GM12874 (cell line): Measurements from ENCODE around the gene AGXT2.

ENCODE experiments used
- TF ChIP-seq, protein P1 (sequence below): IDR thresholded peaks from 2 replicates; pipeline ENCODE4 v1.5.1; 2011; ENCODE audit warnings: low read depth, mild to moderate bottlenecking, control low read depth, low read length, moderate library complexity; ENCODE audit not compliant: insufficient read depth

The AGXT2 gene

GRCh38 chr5:34967540-34967939 is 80.2 kb downstream of the AGXT2 start:
- TF ChIP-seq, protein P1, sequence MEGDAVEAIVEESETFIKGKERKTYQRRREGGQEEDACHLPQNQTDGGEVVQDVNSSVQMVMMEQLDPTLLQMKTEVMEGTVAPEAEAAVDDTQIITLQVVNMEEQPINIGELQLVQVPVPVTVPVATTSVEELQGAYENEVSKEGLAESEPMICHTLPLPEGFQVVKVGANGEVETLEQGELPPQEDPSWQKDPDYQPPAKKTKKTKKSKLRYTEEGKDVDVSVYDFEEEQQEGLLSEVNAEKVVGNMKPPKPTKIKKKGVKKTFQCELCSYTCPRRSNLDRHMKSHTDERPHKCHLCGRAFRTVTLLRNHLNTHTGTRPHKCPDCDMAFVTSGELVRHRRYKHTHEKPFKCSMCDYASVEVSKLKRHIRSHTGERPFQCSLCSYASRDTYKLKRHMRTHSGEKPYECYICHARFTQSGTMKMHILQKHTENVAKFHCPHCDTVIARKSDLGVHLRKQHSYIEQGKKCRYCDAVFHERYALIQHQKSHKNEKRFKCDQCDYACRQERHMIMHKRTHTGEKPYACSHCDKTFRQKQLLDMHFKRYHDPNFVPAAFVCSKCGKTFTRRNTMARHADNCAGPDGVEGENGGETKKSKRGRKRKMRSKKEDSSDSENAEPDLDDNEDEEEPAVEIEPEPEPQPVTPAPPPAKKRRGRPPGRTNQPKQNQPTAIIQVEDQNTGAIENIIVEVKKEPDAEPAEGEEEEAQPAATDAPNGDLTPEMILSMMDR, result no peak

GRCh38 chr5:34959323-34959722 is 88.4 kb downstream of the AGXT2 start:
- TF ChIP-seq, protein P1, result no peak

DNA sequence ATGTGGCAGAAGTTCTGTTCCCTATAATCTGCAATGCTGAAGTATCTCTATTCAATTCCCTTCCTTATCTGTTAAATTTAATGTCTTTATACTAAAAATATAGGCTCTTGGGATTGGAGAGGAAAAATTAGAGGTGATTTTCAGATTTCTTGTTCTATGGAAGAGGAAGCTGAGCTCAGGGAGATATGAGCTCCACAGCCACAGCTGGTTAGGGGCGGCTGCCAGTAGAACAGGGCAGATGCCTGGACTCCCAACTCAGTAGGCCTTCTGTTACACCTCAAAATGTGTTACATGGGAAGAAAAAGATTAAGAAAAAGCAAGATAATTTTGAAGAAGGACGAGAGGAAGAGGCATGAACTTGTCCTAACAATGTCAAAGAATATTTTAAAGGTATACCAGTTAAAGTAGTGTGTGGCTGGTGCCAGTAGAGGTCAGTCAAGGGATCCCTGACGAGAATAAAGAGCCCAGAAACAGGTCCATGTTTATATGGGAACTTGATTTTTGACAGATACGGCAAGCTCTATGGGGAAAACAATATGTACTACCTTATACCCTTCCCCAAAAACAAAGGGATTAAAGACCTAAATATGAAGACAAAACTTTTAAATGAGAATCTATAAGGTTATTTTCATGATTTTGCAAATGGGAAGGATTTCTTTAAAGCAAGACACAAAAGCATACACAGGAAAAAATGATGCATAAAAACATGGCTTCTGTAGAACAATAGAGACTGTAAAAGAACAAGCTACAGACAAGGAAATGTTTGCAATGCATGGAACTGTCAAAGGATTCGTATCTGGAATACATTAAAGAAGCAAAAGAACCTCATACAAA is 89.7 kb downstream of the AGXT2 start:
- TF ChIP-seq, protein P1, result peak; percentile 64

DNA sequence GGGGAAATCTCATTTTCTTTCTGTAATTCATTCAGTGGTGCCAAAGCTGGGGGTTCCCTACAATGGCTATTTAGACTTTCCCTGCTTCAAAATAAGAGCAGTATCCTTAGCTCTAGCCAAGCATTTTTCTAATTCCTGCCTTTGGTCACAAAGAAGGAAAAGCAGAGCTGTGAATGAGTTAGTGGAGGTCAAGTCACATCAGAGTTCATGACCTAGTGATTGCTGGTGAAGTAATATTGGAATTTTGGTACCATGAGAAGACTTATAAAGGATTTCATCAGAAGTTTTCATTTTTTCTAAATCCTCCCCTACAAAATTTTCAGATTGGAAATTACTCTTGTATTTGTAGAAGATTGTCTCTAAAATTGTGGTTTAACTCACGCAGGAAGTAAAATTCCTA is 90.4 kb downstream of the AGXT2 start:
- TF ChIP-seq, protein P1, result no peak
